Fibroblast of villous mesenchyme (primary cell): ENCODE results near the gene MUC2. TPM values are rescaled to one million over a fixed set of nuclear protein-coding genes. Genes with fewer than 3 reads are reported as not detected.

Source experiments
- DNase-seq: peaks from one replicate; pipeline ENCODE4 v3.0.0-alpha.2; 2010; ENCODE audit warnings: low read depth
- H3K4me3 ChIP-seq: 2 replicates; pipeline ENCODE4 v1.5.1; 2011; ENCODE audit warnings: low read depth, mild to moderate bottlenecking, low read length
- total RNA-seq: library from RNA; depleted of rRNA; stranded (reverse); fragments of >200 nt; gene quantifications from 2 replicates; pipeline ENCODE4 v1.2.3, GENCODE V29; 2012
- TF ChIP-seq, protein P1 (sequence below): IDR thresholded peaks from 2 replicates; pipeline ENCODE4 v1.5.1; 2012; ENCODE audit warnings: low read depth, mild to moderate bottlenecking, low read length; ENCODE audit not compliant: insufficient read depth

Gene MUC2
- total RNA-seq, 1 donor = not detected

DNA sequence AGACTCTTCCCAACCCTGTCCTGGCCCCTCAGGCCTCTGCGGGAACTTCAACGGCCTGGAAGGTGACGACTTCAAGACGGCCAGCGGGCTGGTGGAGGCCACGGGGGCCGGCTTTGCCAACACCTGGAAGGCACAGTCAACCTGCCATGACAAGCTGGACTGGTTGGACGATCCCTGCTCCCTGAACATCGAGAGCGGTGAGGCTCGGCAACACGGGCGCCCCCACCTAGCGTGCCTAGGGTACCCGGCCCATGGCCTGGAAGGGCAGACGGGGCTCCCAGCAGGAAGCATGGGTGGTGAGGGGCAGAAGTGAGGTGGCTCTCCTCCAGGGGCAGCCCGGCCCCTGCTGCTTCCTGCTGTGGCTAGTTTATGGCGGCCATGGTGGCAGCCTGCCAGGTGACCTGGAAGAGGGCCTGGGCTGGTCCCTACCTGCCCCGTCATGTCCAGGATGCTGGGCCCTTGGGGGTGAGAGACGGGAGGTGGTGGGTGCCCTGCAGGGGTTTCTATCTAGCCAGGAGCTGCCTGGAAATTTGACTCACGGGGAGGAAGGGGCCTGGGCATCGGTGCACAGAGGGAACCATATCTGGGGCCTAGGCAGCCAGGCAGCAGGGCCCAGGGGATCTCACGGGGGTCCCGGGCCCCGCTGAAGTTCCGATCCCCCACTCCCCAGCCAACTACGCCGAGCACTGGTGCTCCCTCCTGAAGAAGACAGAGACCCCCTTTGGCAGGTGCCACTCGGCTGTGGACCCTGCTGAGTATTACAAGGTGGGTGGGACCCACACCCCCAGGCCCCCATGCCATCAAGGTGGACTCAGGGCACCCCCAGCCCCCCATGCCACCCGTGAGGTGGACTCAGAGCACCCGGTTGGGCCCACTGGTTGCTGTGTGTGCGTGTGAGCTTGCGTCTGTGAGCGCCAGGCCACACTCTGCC lies 9.2 kb downstream of the MUC2 start:
- H3K4me3 ChIP-seq = no peak overlapping the region
- DNase-seq = no peak
- TF ChIP-seq, protein P1, sequence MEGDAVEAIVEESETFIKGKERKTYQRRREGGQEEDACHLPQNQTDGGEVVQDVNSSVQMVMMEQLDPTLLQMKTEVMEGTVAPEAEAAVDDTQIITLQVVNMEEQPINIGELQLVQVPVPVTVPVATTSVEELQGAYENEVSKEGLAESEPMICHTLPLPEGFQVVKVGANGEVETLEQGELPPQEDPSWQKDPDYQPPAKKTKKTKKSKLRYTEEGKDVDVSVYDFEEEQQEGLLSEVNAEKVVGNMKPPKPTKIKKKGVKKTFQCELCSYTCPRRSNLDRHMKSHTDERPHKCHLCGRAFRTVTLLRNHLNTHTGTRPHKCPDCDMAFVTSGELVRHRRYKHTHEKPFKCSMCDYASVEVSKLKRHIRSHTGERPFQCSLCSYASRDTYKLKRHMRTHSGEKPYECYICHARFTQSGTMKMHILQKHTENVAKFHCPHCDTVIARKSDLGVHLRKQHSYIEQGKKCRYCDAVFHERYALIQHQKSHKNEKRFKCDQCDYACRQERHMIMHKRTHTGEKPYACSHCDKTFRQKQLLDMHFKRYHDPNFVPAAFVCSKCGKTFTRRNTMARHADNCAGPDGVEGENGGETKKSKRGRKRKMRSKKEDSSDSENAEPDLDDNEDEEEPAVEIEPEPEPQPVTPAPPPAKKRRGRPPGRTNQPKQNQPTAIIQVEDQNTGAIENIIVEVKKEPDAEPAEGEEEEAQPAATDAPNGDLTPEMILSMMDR = no peak

DNA sequence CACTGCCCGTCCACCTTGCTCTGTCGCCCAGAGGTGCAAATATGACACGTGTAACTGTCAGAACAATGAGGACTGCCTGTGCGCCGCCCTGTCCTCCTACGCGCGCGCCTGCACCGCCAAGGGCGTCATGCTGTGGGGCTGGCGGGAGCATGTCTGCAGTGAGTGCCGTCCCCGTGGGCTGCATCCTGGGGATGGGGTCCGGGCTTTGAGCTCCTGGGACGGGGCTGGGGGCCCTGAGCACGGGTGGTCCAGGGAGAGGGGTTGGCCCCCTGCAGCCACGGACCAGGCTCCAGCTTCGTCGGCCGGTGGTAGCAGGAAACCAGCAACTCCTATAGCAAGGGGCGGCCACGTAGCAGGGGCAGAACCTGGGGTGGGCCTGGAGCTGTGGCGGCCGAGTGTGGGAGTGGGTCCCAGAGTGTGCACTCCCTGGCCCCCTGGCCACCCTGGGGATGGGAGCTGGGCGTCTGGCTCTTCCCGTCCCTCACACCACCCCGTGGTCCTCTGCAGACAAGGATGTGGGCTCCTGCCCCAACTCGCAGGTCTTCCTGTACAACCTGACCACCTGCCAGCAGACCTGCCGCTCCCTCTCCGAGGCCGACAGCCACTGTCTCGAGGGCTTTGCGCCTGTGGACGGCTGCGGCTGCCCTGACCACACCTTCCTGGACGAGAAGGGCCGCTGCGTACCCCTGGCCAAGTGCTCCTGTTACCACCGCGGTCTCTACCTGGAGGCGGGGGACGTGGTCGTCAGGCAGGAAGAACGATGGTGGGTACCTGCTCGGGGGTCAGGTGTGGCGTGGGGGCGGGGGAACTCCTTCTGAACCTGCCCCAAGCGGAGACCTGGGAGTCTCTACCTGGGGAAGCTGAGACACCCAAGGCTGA lies 10.1 kb downstream of the MUC2 start:
- TF ChIP-seq, protein P1 = no peak
- H3K4me3 ChIP-seq = no peak overlapping the region
- DNase-seq = no peak

DNA sequence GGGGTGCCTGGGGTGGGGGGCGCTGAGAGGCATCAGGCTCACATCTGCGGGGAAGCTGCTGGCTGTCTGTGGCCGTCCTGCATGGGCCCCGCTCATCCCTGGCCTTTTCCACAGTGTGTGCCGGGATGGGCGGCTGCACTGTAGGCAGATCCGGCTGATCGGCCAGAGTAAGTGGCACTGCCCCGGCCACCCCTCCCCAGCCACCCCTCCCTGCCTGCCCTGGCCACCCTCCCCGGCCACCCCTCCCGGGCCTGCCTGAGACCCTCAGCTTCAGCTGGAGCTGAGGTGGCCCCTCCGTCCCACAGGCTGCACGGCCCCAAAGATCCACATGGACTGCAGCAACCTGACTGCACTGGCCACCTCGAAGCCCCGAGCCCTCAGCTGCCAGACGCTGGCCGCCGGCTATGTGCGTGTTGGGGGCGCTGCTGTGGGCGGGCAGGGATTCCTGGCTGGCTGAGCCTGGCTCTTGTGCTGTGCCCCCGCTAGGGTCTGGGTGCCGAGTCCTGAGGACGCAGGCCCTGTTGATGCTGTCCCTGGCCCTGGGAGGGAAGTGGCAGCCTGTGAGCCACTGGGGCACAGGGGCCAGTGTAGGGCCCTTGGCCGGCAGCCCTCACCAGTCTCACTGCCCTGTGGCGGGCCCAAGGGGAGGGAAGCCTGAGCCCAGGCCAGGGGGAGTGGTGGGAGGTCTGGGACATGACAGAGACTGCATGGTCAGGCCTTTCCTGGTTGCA lies 10.9 kb downstream of the MUC2 start:
- DNase-seq = no peak
- TF ChIP-seq, protein P1 = no peak
- H3K4me3 ChIP-seq = no peak overlapping the region

DNA sequence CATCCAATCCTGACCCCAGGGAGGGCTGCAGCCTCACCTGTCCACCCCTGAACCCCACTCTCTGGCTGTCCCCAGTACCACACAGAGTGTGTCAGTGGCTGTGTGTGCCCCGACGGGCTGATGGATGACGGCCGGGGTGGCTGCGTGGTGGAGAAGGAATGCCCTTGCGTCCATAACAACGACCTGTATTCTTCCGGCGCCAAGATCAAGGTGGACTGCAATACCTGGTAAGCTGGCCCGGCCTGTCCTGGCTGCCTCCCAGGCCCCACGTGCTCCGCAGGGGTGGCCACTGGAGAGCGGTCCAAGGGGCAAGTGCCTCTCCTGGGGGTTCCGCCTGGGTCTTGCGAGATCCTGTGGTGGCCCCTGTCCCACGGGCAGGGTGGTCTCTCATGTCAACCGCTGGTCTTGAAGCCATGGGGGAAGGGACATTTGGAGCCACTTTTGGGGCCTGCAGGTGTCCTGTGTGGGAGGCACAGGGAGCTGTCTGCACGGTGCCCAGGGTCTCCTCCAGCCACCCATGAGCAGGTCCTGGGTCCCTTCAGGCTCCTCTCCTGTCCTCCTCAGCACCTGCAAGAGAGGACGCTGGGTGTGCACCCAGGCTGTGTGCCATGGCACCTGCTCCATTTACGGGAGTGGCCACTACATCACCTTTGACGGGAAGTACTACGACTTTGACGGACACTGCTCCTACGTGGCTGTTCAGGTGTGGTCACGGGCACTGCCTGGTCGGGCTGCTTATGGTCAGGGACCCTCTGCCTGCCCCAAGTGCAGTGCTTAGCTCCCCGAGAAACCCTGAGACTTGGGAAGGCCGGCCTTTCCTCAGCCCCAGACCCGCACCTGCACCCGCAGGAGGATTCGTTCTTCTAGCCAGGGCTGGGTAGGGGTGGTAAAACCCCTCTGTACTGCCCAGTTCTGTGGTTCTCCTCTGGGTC lies 11.8 kb downstream of the MUC2 start:
- TF ChIP-seq, protein P1 = no peak
- no peak for DNase-seq
- no peak overlapping the region for H3K4me3 ChIP-seq

DNA sequence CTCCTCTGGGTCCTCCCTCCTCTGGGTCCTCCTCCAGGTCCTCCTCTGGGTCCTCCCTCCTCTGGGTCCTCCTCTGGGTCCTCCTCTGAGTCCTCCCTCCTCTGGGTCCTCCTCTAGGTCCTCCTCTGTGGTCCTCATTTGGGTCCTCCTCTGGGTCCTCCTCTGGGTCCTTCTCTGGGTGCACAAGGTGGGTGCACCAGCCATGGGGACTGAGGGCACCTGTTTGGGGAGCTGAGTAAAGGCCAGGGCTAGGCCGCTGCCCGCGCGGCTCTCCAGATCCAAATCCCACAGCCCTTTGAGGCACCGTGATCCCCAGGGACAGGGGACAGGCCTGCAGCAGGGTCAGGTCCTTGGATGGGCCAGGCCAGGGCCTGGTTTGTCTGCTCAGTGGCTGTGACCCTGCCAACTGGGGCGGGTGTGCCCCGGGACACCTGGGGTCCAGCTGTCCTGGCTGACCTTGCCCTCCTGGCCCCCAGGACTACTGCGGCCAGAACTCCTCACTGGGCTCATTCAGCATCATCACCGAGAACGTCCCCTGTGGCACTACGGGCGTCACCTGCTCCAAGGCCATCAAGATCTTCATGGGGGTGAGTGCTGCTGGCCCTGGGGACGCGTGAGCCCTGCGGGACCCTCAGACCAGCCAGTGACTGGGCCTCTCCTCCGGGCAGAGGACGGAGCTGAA lies 12.7 kb downstream of the MUC2 start:
- TF ChIP-seq, protein P1 = no peak
- no peak overlapping the region for H3K4me3 ChIP-seq
- DNase-seq = no peak
